NCI-H1436 treated with DMSO at 0.1 percent for 48 hours (cell line): ENCODE measurements around the gene FANCG.

Experiments used
- DNase-seq: peaks from one replicate; lab custom pipeline; 2025; lab: John Stamatoyannopoulos, UW

The FANCG gene

DNA sequence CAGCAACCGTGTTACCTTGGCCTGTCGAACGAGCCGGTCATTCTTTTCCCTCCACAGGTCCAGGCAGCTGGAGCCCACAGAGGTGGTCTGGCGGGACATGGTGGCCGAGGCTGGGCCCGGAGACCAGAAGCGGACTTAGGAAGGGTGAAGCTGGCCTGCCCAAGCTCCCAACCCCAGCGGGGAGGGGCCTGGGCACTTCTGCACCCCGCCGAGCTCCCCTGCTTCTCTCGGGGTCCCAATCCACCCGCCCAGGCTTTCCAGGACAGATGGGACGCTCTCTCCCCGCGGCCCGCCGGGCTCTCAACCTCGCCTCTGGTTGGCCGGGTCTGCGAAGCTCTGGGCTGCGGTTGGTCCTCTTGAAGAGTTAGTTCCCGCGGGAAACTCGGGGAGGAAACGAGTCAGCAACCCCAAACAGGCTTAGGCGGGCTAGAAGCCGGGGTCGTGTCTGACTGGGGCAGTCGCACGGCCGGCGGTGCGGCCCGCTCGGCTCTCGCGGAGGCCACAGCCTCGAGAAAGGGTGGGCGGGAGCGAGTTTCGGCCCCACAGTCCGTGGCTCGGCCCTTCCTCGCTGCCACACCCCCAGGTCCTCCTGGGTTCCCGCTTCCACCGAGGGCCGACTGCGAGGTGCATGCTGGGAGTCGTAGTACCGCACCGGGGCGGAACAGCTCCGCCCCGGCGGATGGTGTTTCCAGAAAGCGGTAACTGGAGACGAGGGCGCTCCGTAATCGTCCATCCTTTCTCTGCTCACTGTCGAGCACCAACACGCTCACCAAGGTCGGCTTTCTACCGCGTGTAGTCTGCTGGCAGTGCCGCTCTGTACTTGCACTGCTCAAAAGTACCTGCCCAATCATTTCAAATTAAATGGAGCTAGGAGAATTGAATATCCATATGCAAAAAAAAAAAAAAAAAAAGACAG lies at the start of gene FANCG:
Gene FANCG, minus strand, starts transcription at position 517 of the 916 bp plus-strand sequence. Its CDS starts 418 bp downstream, at position 99.
- peak; percentile 59 for DNase-seq

DNA sequence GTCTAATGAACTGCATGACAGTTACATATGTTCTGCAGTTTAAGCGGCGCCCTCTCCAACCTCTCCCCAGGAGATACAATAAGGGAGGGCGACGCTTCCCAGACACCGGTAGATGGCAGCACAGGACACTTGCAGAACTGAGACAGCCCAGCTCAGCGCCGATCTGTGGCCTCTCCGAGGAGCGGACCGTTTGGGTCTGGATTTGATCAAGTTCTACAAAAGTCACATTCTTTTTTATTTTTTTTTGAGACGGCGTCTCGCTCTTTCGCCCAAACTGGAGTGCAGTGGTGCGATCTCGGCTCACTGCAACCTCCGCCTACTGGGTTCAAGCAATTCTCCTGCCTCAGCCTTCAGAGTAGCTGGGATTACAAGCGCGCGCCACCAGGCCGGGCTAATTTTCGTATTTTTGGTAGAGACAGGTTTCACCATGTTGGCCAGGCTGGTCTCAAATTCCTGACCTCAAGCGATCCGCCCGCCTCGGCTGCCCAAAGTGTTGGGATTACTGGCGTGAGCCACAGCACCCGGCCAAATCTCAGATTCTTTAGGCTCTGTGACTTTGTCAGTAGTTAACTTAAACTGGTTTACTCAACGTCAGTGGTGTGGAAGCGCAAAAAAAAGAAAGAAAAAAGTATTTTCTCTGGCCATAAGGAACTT lies 37.3 kb upstream of the FANCG start:
- peak; percentile 64 for DNase-seq

- no peak for DNase-seq
Measured at GRCh38 chr9:35116539-35116897, 36.8 kb upstream of the FANCG start.

GRCh38 chr9:35115680-35116538 lies 36.2 kb upstream of the FANCG start, which contains the start of gene ATOSB:
TSS of gene ATOSB (minus strand) at chr9:35115862. CDS start at chr9:35108274, 7,588 bp downstream.
- DNase-seq: peak; percentile 85

DNA sequence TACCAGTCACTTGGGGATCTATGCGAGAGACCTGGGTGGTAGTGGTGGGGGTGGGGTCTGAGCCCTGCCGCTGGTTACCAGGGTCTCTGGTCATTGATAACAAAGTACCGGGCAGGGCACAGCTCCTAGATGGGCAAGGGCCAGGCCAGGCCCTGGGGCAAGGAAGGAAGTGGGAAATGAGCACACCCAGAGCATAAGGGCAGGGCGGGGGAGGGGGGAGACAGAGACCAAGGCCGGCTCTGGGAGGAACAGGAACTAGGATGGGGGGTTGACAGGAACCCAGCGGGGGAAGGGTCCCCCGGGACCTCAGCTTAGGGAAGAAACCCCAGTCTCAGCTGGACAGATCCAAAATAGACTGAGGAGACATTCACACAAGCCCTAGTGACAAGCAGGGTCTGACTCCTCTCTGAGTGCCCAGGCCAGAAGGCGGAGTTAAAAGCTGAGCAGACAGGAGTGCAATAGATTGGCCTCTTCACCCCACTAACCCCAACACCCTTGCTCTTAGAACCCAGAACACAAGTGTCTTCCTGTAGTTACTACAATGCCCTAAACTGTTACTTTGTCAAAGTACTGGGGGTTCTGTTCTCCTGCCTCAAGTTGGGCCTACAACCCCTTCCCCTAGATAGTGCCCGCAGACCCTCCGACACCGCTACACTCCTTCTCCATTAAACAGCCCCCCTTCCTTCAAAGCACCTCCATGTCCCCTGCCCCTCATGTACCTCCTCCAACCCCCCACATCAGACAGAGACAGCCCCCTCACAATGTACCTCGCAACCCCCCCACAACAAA lies 35.3 kb upstream of the FANCG start:
- DNase-seq: no peak

GRCh38 chr9:35114113-35114839 lies 34.5 kb upstream of the FANCG start:
- peak; percentile 79 for DNase-seq

DNA sequence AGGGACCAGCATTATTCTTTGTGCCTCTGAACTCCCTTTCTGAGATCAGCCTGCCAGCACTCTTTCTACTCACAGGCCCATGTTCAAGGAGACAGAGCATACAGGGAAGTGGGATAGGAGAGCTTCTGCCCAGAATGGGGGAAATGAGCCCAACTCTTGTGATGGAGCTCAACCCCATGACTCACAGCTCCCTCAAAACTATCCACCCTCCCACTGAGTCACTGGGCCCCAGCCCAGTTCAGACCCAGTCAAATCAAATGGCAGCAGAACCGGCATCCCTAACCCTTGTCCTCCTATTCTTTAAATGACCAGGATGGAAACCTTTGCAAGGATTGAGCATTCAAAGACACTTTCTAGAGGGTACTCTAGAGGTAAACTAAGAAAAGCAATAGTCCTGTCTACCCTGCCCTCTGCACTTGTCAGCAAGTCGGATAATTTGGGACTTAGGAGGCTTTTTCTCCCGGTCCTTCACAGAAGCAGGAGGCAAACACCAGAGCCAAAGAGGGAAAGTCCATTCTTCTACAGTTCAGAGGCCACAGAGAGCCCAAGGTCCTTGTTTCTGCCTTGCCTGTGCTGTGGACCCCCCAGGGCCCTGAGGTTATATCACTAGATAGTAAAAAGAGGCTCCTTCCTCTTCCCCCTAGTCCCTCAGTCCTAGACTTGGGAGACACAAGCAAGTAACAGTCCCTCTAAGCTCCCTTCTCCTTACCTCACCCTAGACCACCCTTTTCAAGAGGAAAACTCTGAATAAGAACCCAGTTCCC lies 32.7 kb upstream of the FANCG start:
- DNase-seq: no peak

- peak; percentile 92 for DNase-seq
Measured at GRCh38 chr9:35111001-35111933, 31.5 kb upstream of the FANCG start.

GRCh38 chr9:35110327-35110761 lies 30.6 kb upstream of the FANCG start:
- DNase-seq: no peak

GRCh38 chr9:35108946-35109575 lies 29.3 kb upstream of the FANCG start:
- DNase-seq: no peak

GRCh38 chr9:35108461-35108860 lies 28.7 kb upstream of the FANCG start:
- DNase-seq: no peak

GRCh38 chr9:35107297-35108290 lies 27.9 kb upstream of the FANCG start:
- DNase-seq: no peak

DNA sequence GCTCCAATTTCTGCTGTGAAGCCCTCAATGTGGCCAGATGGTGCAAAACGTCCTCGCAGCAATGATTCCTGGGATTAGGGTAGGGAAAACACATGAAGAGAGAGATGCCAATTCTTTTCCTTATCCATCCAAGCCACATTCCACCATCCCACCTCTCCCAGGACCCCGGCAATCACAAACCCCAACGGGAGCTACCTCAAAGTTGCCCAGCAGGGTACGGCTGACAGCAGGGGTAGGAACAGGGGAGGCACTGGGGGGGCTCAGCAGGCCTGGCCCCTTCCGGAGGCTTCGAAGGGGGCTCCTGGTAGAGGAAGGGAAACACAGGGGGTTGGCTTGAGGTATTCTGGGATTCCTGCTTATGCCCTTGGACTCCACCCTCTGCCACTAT lies 26.6 kb upstream of the FANCG start:
- DNase-seq: no peak

DNA sequence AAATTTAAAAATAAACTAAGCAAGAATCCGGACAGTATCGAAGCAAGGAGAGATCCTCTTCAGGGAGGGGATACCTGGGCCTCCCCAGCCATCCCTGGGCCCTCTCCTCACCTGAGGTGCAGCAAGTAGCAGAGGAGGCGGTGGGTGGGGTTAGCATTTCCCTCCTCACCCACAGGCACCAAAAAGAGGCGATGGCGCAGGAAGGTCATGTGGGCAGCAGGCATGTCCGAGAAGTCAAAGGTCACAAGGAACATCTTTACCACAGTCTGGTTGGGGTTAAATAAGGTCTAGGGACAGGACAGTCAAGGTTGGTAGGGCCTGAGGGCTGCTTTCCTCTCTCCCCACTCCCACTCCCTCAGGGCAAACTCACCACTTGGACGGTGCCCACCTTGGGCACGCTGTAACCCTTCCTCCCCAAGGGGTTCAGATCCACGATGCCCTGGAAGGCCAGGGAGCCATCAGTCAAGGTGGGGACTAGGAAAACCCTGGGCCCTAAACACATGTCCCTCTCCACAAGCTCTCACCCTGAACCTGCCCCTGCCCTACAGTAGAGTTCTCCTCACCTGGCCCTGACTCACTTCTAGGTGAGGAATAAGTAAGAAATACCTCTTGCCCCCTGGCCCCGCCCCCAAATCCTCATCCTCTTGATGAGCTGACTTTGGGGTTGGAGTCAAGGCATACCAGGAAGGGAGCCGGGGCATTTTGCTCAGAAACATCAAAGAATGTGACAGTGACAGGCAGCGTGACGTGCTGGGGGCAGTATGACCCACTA lies 26.0 kb upstream of the FANCG start:
- DNase-seq: no peak

- no peak for DNase-seq
Measured at GRCh38 chr9:35105126-35105525, 25.4 kb upstream of the FANCG start.

DNA sequence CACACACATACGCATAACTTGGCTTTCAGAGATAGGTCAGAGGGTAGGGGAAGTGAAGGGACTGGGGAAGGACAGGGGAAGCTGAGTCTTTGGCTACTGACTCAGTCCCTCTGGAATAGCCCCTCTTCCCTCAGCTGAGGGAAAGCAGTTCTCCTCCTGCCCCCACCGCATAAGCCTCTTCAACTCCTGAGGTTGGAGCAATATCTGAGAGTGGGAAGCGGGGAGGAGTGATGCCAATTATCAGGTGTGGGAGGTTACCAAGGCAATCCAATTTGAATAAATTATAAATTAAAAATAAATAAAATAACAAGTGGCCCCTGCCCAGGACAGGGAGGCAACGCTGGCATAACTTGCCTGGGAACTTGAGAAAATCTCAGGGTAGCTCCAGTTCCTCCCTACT lies 24.8 kb upstream of the FANCG start:
- DNase-seq: no peak
